Duodenal mucosa (tissue), 2 donors: Measurements from ENCODE around the gene TBC1D10A.

ENCODE experiments used
- H3K27ac ChIP-seq: one replicate; pipeline ENCODE4 v1.7.0; 2013; ENCODE audit warnings: low read depth, low read length
- H3K27me3 ChIP-seq, 2 donors: one replicate each; pipeline ENCODE4 v1.7.0; 2013; ENCODE audit warnings: low read length in 2 of 2, control low read depth in 1 of 2; ENCODE audit not compliant: insufficient read depth in 2 of 2, control insufficient read depth in 1 of 2
- H3K36me3 ChIP-seq, 2 donors: one replicate each; pipeline ENCODE4 v1.7.0; 2013; ENCODE audit warnings: low read length in 2 of 2, control low read depth in 1 of 2; ENCODE audit not compliant: insufficient read depth in 2 of 2, control insufficient read depth in 1 of 2
- H3K4me1 ChIP-seq, 2 donors: one replicate each; pipeline ENCODE4 v1.7.0; 2013; ENCODE audit warnings: low read length in 2 of 2, control low read depth in 1 of 2; ENCODE audit not compliant: insufficient read depth in 2 of 2, control insufficient read depth in 1 of 2
- H3K4me3 ChIP-seq, 2 donors: one replicate each; pipeline ENCODE4 v1.7.0; 2013; ENCODE audit warnings: low read length in 2 of 2, low read depth in 1 of 2
- H3K9ac ChIP-seq, 2 donors: one replicate each; pipeline ENCODE4 v1.7.0; 2013; ENCODE audit warnings: low read length in 2 of 2, low read depth in 1 of 2
- H3K9me3 ChIP-seq, 2 donors: one replicate each; pipeline ENCODE4 v1.7.0; 2013; ENCODE audit warnings: low read length in 2 of 2, control low read depth in 1 of 2; ENCODE audit not compliant: control insufficient read depth in 1 of 2

Gene TBC1D10A

DNA sequence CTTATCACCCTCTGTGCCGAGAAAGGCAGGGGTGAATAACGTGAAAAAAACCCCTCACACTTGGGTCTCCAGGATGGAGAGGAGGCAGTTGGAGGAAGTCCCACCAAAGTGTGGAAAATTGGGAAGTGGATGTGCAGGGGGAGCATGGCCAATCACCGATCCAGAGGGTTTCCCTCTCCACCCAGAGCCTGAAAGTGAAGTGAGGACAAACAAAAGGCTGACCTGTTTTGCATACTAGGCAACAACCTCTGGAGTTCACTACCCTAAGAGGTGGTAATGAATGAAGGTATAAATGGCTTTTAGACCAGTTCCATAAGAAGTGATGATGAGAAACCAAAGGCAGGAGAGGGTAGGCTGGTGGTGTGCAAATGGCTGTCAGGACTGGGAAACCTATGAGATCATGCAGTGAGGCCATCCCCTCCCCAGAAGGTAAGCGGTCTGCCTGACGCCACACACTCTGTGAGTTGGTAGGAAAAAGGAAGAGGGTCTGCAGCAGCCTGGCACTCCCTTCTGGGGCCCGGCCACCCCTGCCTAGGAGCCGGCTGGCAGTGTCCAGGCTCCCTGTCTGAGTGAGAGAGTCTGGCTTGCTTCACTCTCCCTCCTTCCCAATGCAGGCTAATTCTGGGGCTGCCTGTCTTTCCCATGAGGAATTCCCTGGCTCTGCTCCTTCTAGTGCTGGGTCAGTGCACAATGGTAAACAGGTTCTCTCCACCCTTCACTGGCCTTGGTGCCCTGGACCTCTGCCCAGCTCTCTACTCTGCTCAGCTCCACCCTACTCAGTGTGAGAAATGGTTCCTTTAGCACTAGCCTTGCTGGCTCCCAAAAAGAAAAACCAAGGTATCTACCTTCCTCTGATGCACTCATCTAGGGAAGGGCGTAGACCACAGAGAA is 15.6 kb downstream of the TBC1D10A start:
- H3K9ac ChIP-seq = peak overlapping the region in 1 of 2 donors; percentile 0
- no peaks in the 10 kb centered on the region for H3K36me3 ChIP-seq
- H3K27ac ChIP-seq = peak overlapping the region; percentile 10
- no peak overlapping the region for H3K4me3 ChIP-seq
- peaks cover 66 to 82% of the 10 kb centered on the region in 2 donors for H3K4me1 ChIP-seq
- no peaks in the 10 kb centered on the region for H3K9me3 ChIP-seq
- H3K27me3 ChIP-seq = no peaks in the 10 kb centered on the region

DNA sequence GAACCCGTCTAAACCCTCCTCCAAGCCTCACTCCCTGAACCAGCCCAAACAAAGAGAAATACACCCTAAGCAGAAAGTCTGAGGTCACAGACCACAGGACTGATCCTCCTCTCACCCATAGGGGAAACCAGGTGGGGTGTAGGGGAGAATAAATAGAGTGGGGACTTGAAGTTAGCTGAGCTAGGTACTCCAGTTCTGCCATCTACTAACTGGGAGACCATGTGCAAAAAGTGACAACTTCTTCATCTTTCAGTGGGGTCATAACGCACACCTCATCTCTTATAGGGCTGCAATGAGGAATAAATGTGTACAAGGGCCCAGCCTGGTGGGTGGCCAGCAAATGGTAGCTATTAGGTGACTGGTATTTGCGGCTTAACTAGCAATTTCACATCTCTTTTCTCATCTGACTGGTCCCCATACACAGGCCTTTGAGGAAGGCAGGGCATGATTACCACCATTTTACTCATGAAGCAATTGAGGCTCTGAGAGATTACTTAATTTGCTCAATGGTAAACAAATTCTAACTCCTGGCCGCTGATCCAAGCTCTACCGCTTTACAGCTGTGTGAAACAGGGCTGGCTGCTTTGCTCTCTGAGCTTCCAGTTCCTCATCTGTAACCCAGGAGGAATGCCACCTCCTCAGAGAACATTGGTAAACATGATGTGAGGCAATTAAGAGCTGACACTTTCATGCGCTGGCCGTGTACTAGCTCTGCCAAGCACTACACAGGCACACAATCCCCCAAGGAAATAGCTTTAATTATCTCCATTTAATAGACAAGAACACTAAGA is 16.6 kb downstream of the TBC1D10A start:
- Histone ChIP-seq H3K27me3 (no peaks in the 10 kb centered on the region), H3K4me1 (peaks cover 76 to 85% of the 10 kb centered on the region in 2 donors), H3K36me3 (no peaks in the 10 kb centered on the region), H3K9ac (peak overlapping the region; percentile 0 to 10), H3K27ac (peak overlapping the region; percentile 43), H3K9me3 (no peaks in the 10 kb centered on the region), H3K4me3 (peak overlapping the region in 1 of 2 donors; percentile 9)

DNA sequence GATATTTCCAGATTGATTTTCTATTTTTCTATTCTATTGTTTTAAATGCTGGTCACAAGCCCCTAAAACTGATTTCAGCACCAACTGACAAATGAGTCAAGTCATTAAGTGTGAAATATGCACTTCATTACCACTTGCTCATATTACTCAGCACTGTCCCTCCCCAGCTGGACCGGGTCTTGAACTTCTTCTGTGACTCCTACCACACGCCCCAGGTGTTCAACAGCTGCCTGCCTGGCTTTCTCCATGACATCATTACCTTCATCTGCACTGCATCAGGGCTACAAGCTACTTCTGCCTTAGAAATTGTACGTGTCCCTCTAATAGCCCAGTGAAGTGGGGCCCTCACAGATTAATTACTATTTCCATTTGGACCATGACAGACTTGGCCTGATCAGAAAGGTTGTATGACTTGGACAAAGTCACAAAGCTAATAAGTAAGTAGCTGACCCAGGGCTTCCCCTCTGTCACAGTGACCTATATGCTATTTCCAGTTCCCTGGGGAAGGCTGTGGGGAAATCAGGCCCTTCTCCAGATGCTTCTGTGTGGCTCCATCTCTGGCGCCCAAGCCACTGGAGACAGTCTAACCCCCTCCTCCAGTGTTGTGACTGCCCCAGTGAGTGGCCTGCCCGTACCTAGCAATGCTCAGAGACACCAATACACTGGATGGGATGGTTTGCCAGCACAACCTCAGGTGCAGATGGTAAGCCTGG is 18.1 kb downstream of the TBC1D10A start:
- peak overlapping the region in 1 of 2 donors; percentile 15 for H3K9ac ChIP-seq
- peaks cover 85 to 89% of the 10 kb centered on the region in 2 donors for H3K4me1 ChIP-seq

DNA sequence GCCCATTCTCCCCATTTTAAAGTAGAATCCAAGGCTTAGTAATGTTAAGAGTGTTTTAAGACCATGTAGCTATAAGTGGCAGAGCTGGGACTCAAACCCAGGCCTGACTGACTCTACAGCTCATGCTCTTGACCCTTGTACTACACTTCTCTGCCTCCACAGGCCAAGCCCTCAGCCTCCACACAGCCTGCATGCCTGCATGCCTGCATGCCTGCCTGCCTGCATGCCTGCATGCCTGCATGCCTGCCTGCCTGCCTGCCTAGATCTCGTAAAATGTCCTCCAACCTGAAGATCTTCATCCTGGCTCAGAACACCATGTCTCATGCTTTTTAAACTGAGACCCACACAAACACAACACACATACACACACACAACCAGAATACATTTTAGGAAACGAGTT is 18.6 kb downstream of the TBC1D10A start:
- no peak overlapping the region for H3K27ac ChIP-seq
- peaks cover 90 to 92% of the 10 kb centered on the region in 2 donors for H3K4me1 ChIP-seq
- no peaks in the 10 kb centered on the region for H3K9me3 ChIP-seq

More for the DNA sequence above, 18.1 kb downstream of the TBC1D10A start:
- peaks cover 0 to 6% of the 10 kb centered on the region in 2 donors for H3K36me3 ChIP-seq
- H3K9me3 ChIP-seq = no peaks in the 10 kb centered on the region
- no peak overlapping the region for H3K4me3 ChIP-seq
- H3K27me3 ChIP-seq = no peaks in the 10 kb centered on the region
- no peak overlapping the region for H3K27ac ChIP-seq

DNA sequence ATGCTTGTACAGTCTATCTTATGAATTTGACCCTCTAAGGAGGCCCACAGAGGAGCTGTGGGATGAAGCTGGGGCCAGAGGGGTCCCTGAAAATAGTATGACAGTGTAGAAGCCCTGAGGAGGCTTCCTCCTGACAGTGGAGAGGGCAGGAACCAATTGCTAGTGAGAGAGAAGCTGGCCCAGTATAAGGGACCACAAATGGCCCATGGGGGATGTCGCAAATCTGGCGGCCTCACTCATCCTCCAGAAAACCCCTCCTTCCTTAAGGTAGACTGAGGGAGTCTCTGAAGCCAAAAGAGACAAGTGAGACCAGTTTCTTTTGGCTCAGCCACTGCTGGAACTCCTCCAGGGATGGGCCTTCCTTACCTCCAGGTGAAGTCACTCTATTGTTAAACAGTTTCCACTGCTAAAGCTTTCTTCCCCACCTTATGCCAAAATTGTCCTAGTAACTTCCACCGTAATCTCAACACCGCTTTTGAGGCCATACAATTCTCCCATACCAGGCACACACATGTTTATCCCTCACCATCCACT is 19.6 kb downstream of the TBC1D10A start:
- H3K36me3 ChIP-seq = peaks cover 0 to 11% of the 10 kb centered on the region in 2 donors
- H3K27me3 ChIP-seq = no peaks in the 10 kb centered on the region
- H3K27ac ChIP-seq = no peak overlapping the region
- H3K4me3 ChIP-seq = no peak overlapping the region
- peaks cover 89 to 94% of the 10 kb centered on the region in 2 donors for H3K4me1 ChIP-seq
- H3K9me3 ChIP-seq = no peaks in the 10 kb centered on the region
- peak overlapping the region in 1 of 2 donors; percentile 13 for H3K9ac ChIP-seq

More for the DNA sequence above, 18.6 kb downstream of the TBC1D10A start:
- H3K4me3 ChIP-seq = no peak overlapping the region
- no peaks in the 10 kb centered on the region for H3K27me3 ChIP-seq
- no peak overlapping the region for H3K9ac ChIP-seq
- peaks cover 0 to 11% of the 10 kb centered on the region in 2 donors for H3K36me3 ChIP-seq

DNA sequence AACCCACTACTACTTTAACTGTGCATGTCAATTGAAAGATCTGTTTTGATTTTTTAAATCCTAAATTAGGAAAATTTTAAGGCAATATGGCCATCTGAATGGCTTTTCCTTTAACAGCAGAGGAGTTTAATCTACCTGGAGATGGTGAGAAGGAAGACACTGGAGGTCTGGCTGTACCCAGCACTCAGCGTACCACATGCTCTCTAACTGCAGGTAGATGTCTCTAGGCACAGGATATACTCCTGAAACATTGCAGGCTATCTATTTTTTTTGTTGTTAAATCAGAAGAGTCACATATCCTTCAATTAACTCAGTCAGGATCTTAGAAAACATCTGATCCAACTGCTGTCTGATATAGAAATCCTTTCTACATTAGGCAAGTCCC is 20.1 kb downstream of the TBC1D10A start:
- H3K27me3 ChIP-seq = no peaks in the 10 kb centered on the region
- peaks cover 0 to 11% of the 10 kb centered on the region in 2 donors for H3K36me3 ChIP-seq
- H3K4me1 ChIP-seq = peaks cover 89 to 94% of the 10 kb centered on the region in 2 donors
- peak overlapping the region in 1 of 2 donors; percentile 37 for H3K4me3 ChIP-seq
- peak overlapping the region; percentile 13 to 18 for H3K9ac ChIP-seq
- H3K9me3 ChIP-seq = no peaks in the 10 kb centered on the region
- no peak overlapping the region for H3K27ac ChIP-seq

DNA sequence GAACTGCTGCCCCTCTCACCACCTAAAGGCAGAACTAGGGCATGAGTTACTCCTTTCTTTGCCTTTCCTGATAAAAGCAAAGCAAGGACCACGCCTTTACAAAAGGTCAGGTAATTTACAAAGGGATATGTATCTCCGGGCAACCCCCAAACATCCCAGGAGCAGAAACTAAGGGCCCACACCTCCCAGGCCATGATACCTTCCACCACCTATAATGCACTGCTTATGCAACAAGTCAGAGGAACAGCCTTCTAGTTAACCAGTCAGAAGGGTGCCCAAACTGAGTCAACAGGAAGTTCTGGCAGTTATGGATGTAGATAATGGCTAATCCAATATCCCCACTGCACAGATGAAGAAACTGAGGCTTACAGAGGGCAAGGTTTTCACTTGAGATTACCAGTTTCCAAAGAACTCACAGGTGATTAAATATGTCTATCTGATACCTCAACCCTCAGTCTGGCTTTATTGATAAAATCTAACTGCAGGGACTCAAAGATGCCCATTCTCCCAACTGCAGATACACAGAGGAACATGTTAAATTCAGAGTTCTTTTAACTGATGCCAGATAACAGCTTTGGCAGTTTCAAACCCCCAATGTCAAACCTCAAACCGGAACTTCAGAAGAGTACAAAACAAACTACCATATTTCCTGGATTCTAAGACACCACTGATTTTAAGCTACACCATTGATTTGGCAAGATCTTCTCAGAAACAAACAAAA is 20.7 kb downstream of the TBC1D10A start:
- Histone ChIP-seq H3K36me3 (peaks cover 0 to 15% of the 10 kb centered on the region in 2 donors), H3K27me3 (no peaks in the 10 kb centered on the region), H3K9ac (peak overlapping the region; percentile 4 to 18), H3K27ac (peak overlapping the region; percentile 36), H3K9me3 (no peaks in the 10 kb centered on the region), H3K4me3 (peak overlapping the region; percentile 13 to 37), H3K4me1 (peaks cover 85 to 91% of the 10 kb centered on the region in 2 donors)

DNA sequence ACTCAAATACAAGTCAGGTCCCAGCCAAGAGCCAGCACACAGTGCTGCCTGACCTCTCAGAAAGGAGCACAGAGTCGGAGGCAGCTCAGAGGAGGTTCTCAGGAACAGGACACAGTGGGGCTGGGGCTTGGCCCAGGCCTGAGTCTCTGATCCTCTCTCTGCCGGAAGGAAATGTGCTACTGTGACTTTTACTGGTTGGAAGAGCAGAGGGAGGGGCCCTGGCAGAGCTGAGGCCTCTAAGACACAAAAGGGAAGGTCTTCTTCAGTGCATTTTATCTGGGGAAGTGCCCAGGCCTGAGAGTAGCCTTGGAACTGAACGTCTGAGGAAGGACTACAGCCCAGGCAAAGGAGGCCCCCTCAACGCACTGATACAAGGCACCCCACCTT is 21.2 kb downstream of the TBC1D10A start:
- H3K4me1 ChIP-seq = peaks cover 80 to 85% of the 10 kb centered on the region in 2 donors
- H3K9ac ChIP-seq = peak overlapping the region; percentile 4 to 18
- H3K27me3 ChIP-seq = no peaks in the 10 kb centered on the region
- H3K36me3 ChIP-seq = peaks cover 0 to 20% of the 10 kb centered on the region in 2 donors
- no peaks in the 10 kb centered on the region for H3K9me3 ChIP-seq
- peak overlapping the region; percentile 36 for H3K27ac ChIP-seq
- peak overlapping the region; percentile 13 to 37 for H3K4me3 ChIP-seq
